Tibial nerve (tissue), 4 donors: Measurements from ENCODE around the gene JOSD2. TPM values are rescaled to one million over a fixed set of nuclear protein-coding genes. Genes with fewer than 3 reads are reported as not detected.

Source experiments
- DNase-seq, 2 donors: peaks; one replicate each; pipeline ENCODE4 v3.0.0-alpha.2; 2019; ENCODE audit warnings: low spot score in 2 of 2
- H3K27ac ChIP-seq, 4 donors: fragments of 200-600 bp; sonication (generic) in 3 of 4; one replicate each; pipeline ENCODE4 v1.5.1; 2017 to 2019; ENCODE audit warnings: mild to moderate bottlenecking in 1 of 4
- H3K27me3 ChIP-seq, 2 donors: fragments of 200-600 bp; sonication (generic) in 1 of 2; one replicate each; pipeline versions ENCODE4 v1.5.1 to v1.6.0; 2017 to 2019
- H3K36me3 ChIP-seq, 3 donors: fragments of 200-600 bp; sonication (generic); one replicate each; pipeline ENCODE4 v1.5.1; 2018 to 2019
- H3K4me1 ChIP-seq, 4 donors: fragments of 200-600 bp; sonication (generic) in 3 of 4; one replicate each; pipeline ENCODE4 v1.5.1; 2017 to 2019
- H3K4me3 ChIP-seq, 4 donors: fragments of 200-600 bp; sonication (generic) in 3 of 4; one replicate each; pipeline ENCODE4 v1.5.1; 2017 to 2019; ENCODE audit warnings: mild to moderate bottlenecking in 1 of 4, moderate library complexity in 1 of 4
- H3K9me3 ChIP-seq, 4 donors: fragments of 200-600 bp; sonication (generic) in 3 of 4; one replicate each; pipeline ENCODE4 v1.5.1; 2017 to 2019
- EP300 ChIP-seq, 2 donors: sonication (generic); formaldehyde crosslinking; IDR thresholded peaks; one replicate each; pipeline ENCODE4 v1.6.1; 2017; ENCODE audit warnings: antibody characterized with exemption in 2 of 2, mild to moderate bottlenecking in 1 of 2
- POLR2A ChIP-seq, 2 donors: fragments of 450-650 bp; IDR thresholded peaks; one replicate each; pipeline ENCODE4 v1.6.1; 2017; ENCODE audit warnings: antibody characterized with exemption in 2 of 2, mild to moderate bottlenecking in 2 of 2, moderate library complexity in 2 of 2
- WGBS, 2 donors: methylation state at CpG; one replicate each; pipeline ENCODE4 v1.1.5; 2018; 5-methylcytosine and 5-hydroxymethylcytosine counted together
- total RNA-seq, 4 donors: library from RNA; depleted of rRNA; stranded (reverse); fragments of >200 nt; gene quantifications; one replicate each; pipeline ENCODE4 v1.1.0, GENCODE V29; 2016
- TF ChIP-seq, protein P1 (sequence below), 5 experiments: fragments of 200-600 bp in 3 of 5; fragments of 450-650 bp in 2 of 5; sonication (generic) in 3 of 5; IDR thresholded peaks; one replicate each; pipeline ENCODE4 v1.5.1; 2016 to 2019; ENCODE audit warnings: antibody characterized with exemption in 5 of 5, mild to moderate bottlenecking in 3 of 5, moderate library complexity in 2 of 5

Gene JOSD2
- total RNA-seq, 4 donors from 2014 or later, result 32.3 to 52.2 (median 38.8) TPM

DNA sequence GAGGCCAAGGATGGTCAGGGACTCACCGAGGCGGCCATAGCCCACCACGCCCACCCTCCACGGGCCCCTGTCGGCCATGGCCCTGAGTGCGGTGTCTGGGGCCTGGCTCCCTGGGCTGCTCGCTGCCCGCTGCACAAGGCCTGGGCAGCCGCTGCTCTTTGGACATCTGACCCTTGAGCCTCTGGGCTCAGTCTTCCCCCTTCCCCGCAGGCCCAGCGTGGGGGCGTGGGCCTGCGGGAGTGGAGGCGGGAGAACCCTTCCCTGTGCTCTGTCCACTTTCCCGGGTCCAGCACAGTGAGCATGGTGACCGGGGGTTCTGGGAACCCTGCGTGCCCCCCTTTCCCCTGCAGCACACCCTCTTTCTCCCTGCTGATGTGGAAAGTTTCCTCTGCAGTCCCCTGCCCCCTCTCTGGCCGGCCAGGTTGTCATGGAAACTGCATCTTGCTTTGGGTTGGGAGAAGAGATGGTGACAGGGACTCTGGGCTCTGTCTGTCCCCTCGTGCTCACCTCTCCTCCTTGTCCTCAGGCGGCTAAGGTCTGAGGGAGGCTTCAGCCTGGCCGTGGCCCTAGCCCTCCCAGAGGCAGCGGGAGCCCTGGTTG, 2.9 kb upstream of the JOSD2 start, which contains the start of gene ASPDH:
Gene ASPDH (minus strand): TSS at position 168 of the 600 bp plus-strand sequence. CDS start 90 bp downstream, at position 78.
- no peaks in the 10 kb centered on the region for H3K27me3 ChIP-seq
- TF ChIP-seq POLR2A (IDR thresholded peaks at IDR 0.05), result no peak
- no peak for TF ChIP-seq EP300 (IDR thresholded peaks at IDR 0.05)
- TF ChIP-seq, protein P1, sequence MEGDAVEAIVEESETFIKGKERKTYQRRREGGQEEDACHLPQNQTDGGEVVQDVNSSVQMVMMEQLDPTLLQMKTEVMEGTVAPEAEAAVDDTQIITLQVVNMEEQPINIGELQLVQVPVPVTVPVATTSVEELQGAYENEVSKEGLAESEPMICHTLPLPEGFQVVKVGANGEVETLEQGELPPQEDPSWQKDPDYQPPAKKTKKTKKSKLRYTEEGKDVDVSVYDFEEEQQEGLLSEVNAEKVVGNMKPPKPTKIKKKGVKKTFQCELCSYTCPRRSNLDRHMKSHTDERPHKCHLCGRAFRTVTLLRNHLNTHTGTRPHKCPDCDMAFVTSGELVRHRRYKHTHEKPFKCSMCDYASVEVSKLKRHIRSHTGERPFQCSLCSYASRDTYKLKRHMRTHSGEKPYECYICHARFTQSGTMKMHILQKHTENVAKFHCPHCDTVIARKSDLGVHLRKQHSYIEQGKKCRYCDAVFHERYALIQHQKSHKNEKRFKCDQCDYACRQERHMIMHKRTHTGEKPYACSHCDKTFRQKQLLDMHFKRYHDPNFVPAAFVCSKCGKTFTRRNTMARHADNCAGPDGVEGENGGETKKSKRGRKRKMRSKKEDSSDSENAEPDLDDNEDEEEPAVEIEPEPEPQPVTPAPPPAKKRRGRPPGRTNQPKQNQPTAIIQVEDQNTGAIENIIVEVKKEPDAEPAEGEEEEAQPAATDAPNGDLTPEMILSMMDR (IDR thresholded peaks at IDR 0.05), result no peak
- peaks cover 0 to 34% (median 10%) of the 10 kb centered on the region in 4 donors for H3K4me1 ChIP-seq
- peaks cover 0 to 4% (median 0%) of the 10 kb centered on the region in 3 donors for H3K36me3 ChIP-seq
- WGBS, 2 donors, result 26 to 31% methylated on average over 16 to 21 of the region's 22 CpGs
- no peak within 1 kb of the TSS for H3K4me3 ChIP-seq
- no peak within 1 kb of the TSS for H3K27ac ChIP-seq
- no peak for DNase-seq
- H3K9me3 ChIP-seq, result no peaks in the 10 kb centered on the region

DNA sequence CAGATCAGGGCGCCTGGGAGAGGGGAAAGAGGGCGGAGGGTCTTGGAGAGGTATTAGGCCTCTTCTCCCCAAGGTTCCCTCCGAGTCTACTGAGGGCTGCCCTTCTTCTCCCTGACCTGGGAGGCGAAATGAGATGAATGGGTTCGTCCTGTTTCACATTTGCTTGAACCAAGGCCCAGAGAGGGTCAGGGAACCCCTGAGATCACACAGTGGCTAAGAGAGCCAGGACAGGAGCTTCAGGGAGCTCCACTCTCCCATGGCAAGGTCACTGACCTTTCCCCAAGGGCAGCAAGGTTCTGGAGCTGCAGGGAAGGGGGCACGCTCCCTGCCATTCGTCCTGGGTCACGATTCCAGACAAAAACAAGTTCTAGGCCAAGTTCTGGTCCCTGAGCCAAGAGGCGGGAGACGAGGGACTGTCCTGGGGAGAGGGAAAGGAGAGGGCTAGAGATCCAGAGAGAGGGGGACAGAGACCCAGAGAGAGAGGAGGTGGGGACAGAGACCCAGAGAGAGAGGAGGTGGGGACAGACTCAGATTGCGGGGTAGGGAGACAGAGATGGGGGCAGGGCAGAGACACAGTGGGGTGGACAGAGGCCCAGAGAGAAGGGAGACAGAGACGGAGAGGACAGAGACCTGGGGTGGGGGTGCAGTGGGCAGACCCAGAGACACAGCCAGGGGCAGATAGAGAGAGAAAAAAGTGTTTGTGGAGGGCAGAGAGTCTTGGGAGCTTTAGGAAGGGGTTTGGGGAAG, 2.2 kb upstream of the JOSD2 start:
- TF ChIP-seq EP300 (IDR thresholded peaks at IDR 0.05), result no peak
- TF ChIP-seq, protein P1 (IDR thresholded peaks at IDR 0.05), result no peak
- TF ChIP-seq POLR2A (IDR thresholded peaks at IDR 0.05), result no peak
- 53 to 55% methylated on average over 12 of the region's 12 CpGs for WGBS, 2 donors
- H3K9me3 ChIP-seq, result no peaks in the 10 kb centered on the region
- H3K27me3 ChIP-seq, result no peaks in the 10 kb centered on the region
- H3K4me3 ChIP-seq, result no peak overlapping the region
- H3K27ac ChIP-seq, result no peak overlapping the region
- H3K36me3 ChIP-seq, result peaks cover 0 to 7% (median 0%) of the 10 kb centered on the region in 3 donors
- DNase-seq, result no peak
- H3K4me1 ChIP-seq, result peaks cover 0 to 34% (median 10%) of the 10 kb centered on the region in 4 donors

DNA sequence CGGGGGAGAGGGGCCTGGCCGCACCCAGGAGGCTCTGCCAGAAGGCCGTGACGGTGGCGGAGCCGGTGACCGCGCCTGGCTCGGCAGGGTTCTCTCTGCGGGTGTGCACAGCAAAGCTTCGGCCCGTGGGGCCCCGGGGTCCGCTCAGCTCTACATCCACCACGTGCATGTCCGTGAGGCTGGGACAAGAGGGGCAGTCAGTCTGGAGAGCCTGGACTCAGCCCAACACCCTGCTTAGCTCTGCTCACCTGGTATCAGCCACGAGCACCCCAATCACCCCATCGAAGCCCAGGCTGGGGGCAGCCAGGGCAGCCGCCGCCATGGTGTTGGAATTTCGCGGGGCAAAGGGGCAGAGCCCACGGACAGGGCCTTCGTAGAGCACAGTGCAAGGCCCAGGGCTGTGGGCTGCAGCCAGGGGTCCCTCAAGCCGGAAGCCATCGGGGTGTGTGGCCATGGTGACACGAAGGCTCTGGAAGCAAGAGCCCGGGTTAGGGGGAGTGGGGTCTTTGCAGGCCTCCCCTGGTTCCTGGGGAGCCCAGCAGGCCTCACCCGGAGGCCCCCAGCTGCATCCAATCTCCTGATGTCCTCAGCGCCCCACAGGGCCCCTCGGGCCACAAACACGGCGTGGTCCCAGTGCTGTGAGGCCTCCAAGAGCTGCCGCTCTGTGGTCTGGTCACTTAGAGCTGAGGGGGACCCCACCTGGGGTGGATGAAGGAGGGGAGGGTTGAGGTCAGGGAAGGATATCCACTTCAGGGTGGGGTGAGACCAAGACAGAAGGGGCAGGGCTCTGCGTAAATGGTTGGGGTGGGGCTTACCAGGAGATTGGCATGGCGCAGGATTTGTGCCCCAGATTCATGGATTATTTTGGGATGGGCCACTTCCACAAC, 1.4 kb upstream of the JOSD2 start:
- no peaks in the 10 kb centered on the region for H3K9me3 ChIP-seq
- H3K27ac ChIP-seq, result peak overlapping the region in 2 of 4 donors; percentile 90 to 92
- H3K4me3 ChIP-seq, result peak overlapping the region in 1 of 4 donors; percentile 92
- DNase-seq, result no peak
- peaks cover 0 to 8% (median 0%) of the 10 kb centered on the region in 3 donors for H3K36me3 ChIP-seq
- WGBS, 2 donors, result 85 to 88% methylated on average over 26 to 36 of the region's 36 CpGs
- H3K27me3 ChIP-seq, result no peaks in the 10 kb centered on the region
- H3K4me1 ChIP-seq, result peaks cover 0 to 34% (median 10%) of the 10 kb centered on the region in 4 donors
- no peak for TF ChIP-seq EP300 (IDR thresholded peaks at IDR 0.05)
- no peak for TF ChIP-seq POLR2A (IDR thresholded peaks at IDR 0.05)
- TF ChIP-seq, protein P1 (IDR thresholded peaks at IDR 0.05), result no peak

DNA sequence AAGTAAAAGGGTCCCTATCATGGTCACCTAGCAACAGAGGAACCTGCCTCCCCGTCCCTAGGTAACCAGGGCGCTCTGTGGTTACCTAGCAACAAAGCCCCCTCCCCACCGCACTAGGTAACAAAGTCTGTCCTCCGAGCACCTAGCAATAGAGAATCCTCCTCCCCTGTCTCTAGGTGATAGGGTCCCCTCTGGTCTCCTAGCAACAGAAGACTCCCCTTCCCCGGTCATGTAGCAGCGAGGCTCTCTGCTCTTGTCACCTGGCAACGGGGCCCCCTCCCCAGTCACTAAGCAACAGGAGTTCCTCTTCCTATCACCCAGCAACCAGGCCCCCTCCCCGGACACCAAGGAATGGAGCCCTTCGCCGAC, 307 bp downstream of the JOSD2 start:
- Histone ChIP-seq H3K36me3 (peaks cover 0 to 16% (median 0%) of the 10 kb centered on the region in 3 donors), H3K4me1 (peaks cover 0 to 34% (median 10%) of the 10 kb centered on the region in 4 donors), H3K4me3 (peak overlapping the region; percentile 60 to 92 (median 75)), H3K9me3 (no peaks in the 10 kb centered on the region), H3K27ac (peak overlapping the region; percentile 49 to 92 (median 88)), H3K27me3 (no peaks in the 10 kb centered on the region)
- TF ChIP-seq, protein P1 (IDR thresholded peaks at IDR 0.05), result no peak
- TF ChIP-seq POLR2A (IDR thresholded peaks at IDR 0.05) (no peak), EP300 (IDR thresholded peaks at IDR 0.05) (no peak)
- WGBS, 2 donors, result 7% methylated on average over 10 of the region's 10 CpGs
- no peak for DNase-seq
